GM12878 (cell line): ENCODE results near the gene TMC6. TPM values are rescaled to one million over a fixed set of nuclear protein-coding genes. Genes with fewer than 3 reads are reported as not detected.

Source experiments
- EGR1 ChIP-seq, 2 experiments: IDR thresholded peaks; 1 replicate in 1 of 2; 2 replicates in 1 of 2; pipeline ENCODE4 v1.6.1; 2011 to 2012; ENCODE audit warnings: low read depth in 2 of 2, low read length in 2 of 2, borderline replicate concordance in 1 of 2, mild to moderate bottlenecking in 1 of 2, moderate library complexity in 1 of 2
- GATAD2B ChIP-seq: fragments of 450-650 bp; conservative IDR thresholded peaks from 2 replicates; pipeline ENCODE4 v1.6.1; 2017; ENCODE audit warnings: low read depth, mild to moderate bottlenecking, moderate library complexity
- HDGF ChIP-seq: fragments of 450-650 bp; IDR thresholded peaks from 2 replicates; pipeline ENCODE4 v1.6.1; 2016; ENCODE audit warnings: antibody characterized with exemption
- IKZF2 ChIP-seq, 2 experiments: fragments of 450-650 bp; IDR thresholded peaks; 2 replicates each; pipeline ENCODE4 v1.6.1; 2017; ENCODE audit warnings: mild to moderate bottlenecking in 2 of 2, moderate library complexity in 2 of 2
- LARP7 ChIP-seq: fragments of 450-650 bp; IDR thresholded peaks from 2 replicates; pipeline ENCODE4 v1.6.1; 2017; ENCODE audit warnings: mild to moderate bottlenecking
- MEF2B ChIP-seq: fragments of 450-650 bp; IDR thresholded peaks from 2 replicates; pipeline ENCODE4 v1.6.1; 2018; ENCODE audit warnings: mild to moderate bottlenecking, moderate library complexity; ENCODE audit not compliant: partially characterized antibody, poor library complexity, severe bottlenecking
- PML ChIP-seq: IDR thresholded peaks from 2 replicates; pipeline ENCODE4 v1.6.1; 2012; ENCODE audit warnings: low read length, inconsistent platforms
- POLR2A ChIP-seq: IDR thresholded peaks from 2 replicates; pipeline ENCODE4 v1.6.1; 2011; ENCODE audit warnings: low read depth, mild to moderate bottlenecking, low read length
- RELB ChIP-seq: fragments of 450-650 bp; IDR thresholded peaks from 2 replicates; pipeline ENCODE4 v1.6.1; 2017; ENCODE audit warnings: low read depth, mild to moderate bottlenecking, moderate library complexity
- YY1 ChIP-seq: IDR thresholded peaks from 2 replicates; pipeline ENCODE4 v1.6.1; 2011; ENCODE audit warnings: low read depth, mild to moderate bottlenecking, low read length
- ZNF217 ChIP-seq: fragments of 450-650 bp; IDR thresholded peaks from 2 replicates; pipeline ENCODE4 v1.6.1; 2017; ENCODE audit warnings: antibody characterized with exemption, mild to moderate bottlenecking
- polyA plus RNA-seq, 11 experiments: library from polyadenylated mRNA; depleted of rRNA in 4 of 11; unstranded in 6 of 11; stranded (reverse) in 5 of 11; fragments of >200 nt; fragmentation: Nextera tagmentation in 4 of 11; fragmentation: Illumina TruSeq in 1 of 11; extraction: Ambion mirVana in 4 of 11; extraction: Trizol in 1 of 11; gene quantifications; 1 replicate in 1 of 11; 2 replicates in 10 of 11; pipeline versions ENCODE4 v1.2.1 to v1.2.3, GENCODE V29; 2011 to 2016; ENCODE audit warnings: inconsistent platforms in 2 of 11, missing spikeins in 2 of 11, low read depth in 1 of 11
- total RNA-seq, 4 experiments: library from RNA; depleted of rRNA in 3 of 4; stranded (reverse); fragments of >200 nt in 3 of 4; fragmentation: Illumina TruSeq in 1 of 4; extraction: Trizol in 1 of 4; gene quantifications; 2 replicates each; pipeline versions ENCODE4 v1.2.1 to v1.2.3, GENCODE V29; 2013 to 2021

The TMC6 gene
- total and polyA plus RNA-seq, 10 of the 15 experiments (the other 5 are each of a cell fraction or from before 2014, with no cell fraction given) = 1.9 to 232 (median 60.6) TPM

DNA sequence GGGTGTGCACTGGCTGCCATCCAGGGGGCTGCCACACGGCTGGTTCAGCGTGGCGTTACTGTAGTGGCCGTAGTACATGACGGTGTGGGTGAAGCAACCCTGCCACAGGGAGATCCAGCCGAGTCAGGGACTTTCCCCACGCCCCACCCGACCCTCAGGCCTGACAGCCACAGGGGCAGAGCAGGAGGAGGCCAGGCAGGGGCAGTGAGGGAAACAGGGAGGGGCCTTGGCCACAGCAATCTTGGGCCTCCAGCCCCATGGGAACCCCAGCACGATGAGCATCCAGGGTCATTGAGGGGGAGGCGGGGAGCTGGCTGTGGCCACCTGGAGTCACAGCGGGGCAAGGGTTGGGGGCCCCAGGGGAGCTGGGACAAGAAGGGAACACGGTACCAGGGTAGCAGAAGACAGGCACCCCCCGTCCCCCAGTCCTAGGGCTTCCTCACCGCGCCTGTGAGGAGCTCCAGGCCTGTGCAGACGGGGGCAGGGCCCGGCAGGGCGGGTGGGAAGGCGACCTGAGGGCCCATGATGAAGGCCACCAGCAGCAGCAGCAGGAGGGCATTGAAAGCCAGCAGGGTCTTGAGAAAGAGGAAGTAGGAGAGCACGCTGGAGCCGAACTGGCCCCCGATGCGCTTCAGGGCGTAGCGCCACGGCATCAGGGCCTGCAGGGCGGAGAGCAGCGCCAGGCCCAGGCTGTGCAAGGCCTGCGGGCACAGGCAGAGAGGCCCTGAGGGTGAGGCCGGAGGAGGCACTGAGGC, 4.3 kb downstream of the TMC6 start (continued):
- TF ChIP-seq ZNF217 (no peak), GATAD2B (peak; percentile 75), MEF2B (peak; percentile 39), RELB (no peak), POLR2A (peak; percentile 75), IKZF2 (IDR thresholded peaks at IDR 0.05) (peak in 1 of 2 experiments; percentile 9; a peak in 1 of 4 replicates), EGR1 (IDR thresholded peaks at IDR 0.05; ENCODE audit: borderline replicate concordance in 1 of 2, low read depth in 2 of 2, low read length in 2 of 2) (no peak), PML (no peak), YY1 (peak; percentile 31), LARP7 (peak; percentile 72), HDGF (peak; percentile 61; the same call in 1 of the 2 replicates)
- TF ChIP-seq, all 136 proteins: peak for 16
